OCI-LY3 (cell line): ENCODE measurements around the gene NADK.

Experiments
- CTCF ChIP-seq: fragments of 200-600, 300-600 bp; sonication (generic); IDR thresholded peaks from 2 replicates; pipeline ENCODE4 v1.5.1; 2014; ENCODE audit warnings: antibody characterized with exemption, low read length, low read depth
- EZH2phosphoT487 ChIP-seq: fragments of 200-600 bp; shearing (Covaris generic); IDR thresholded peaks from 2 replicates; pipeline ENCODE4 v1.6.1; 2018; ENCODE audit warnings: antibody characterized with exemption, mixed run types, low read depth

DNA sequence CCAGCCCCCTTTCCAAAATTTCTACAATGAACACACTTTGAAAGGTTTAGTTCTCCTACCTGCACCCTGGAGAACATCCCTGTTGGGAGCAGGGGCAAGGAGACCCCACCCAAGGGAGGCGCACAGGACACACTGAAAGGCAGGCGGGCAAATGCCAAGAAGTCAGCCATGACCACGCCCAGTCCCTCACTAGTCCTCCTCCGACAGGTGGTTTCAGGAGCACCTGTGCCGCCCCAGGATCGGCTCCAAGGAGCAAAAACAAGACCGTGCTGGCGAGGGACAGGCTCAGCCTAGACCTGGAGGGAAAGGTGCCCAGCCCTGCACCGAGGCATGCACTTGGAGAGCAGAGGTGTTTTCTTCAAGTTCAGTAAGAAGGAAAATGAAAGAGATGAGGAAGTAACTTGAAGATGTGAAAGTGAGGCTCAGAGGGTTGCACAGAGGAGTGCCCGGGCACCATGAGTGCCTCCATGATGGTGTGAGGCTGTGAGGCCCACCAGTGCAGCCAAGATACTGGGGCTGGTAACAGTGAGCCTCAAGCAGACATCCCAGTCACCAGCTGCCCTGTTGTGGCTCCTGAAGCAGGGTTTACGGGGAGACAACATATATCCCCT, 19.6 kb upstream of the NADK start:
- TF ChIP-seq CTCF = no peak
- no peak for TF ChIP-seq EZH2phosphoT487
